Smooth muscle cell (in vitro differentiated cells): ENCODE data around the gene PNPLA7. TPM values are rescaled to one million over a fixed set of nuclear protein-coding genes. Genes with fewer than 3 reads are reported as not detected.
"Not testable (repeated sequence)": the region's sequence is repeated elsewhere in the genome, so short reads cannot be mapped to it uniquely, and the experiment has no call there.

Experiments used
- DNase-seq: peaks from one replicate; lab custom pipeline; 2025; ENCODE audit not compliant: unreplicated experiment; lab: John Stamatoyannopoulos, UW
- H2AFZ ChIP-seq: fragments of 200-600 bp; sonication (generic); 2 replicates; pipeline ENCODE4 v1.6.0; 2016; ENCODE audit warnings: antibody characterized with exemption, low read depth, mild to moderate bottlenecking
- H3F3A ChIP-seq: fragments of 200-600 bp; sonication (generic); 2 replicates; pipeline ENCODE4 v1.6.0; 2017; ENCODE audit warnings: antibody characterized with exemption, low read depth
- H3K27ac ChIP-seq: fragments of 200-600 bp; sonication (generic); 2 replicates; pipeline ENCODE4 v1.5.1; 2016; ENCODE audit warnings: low read depth, mild to moderate bottlenecking
- H3K27me3 ChIP-seq: fragments of 200-600 bp; sonication (generic); 2 replicates; pipeline ENCODE4 v1.6.1; 2016; ENCODE audit warnings: low read depth, mild to moderate bottlenecking
- H3K36me3 ChIP-seq: fragments of 200-600 bp; sonication (generic); 2 replicates; pipeline ENCODE4 v1.5.1; 2016; ENCODE audit warnings: low read depth
- H3K4me1 ChIP-seq: fragments of 200-600 bp; sonication (generic); 2 replicates; pipeline ENCODE4 v1.5.1; 2016; ENCODE audit warnings: low read depth
- H3K4me2 ChIP-seq: fragments of 200-600 bp; sonication (generic); 2 replicates; pipeline ENCODE4 v1.6.0; 2016; ENCODE audit warnings: mild to moderate bottlenecking
- H3K4me3 ChIP-seq: fragments of 200-600 bp; sonication (generic); 2 replicates; pipeline ENCODE4 v1.5.1; 2016; ENCODE audit warnings: mild to moderate bottlenecking
- H3K79me2 ChIP-seq: fragments of 200-600 bp; sonication (generic); 2 replicates; pipeline ENCODE4 v1.6.0; 2016; ENCODE audit warnings: low read depth, mild to moderate bottlenecking
- H3K9ac ChIP-seq: fragments of 200-600 bp; sonication (generic); 2 replicates; pipeline ENCODE4 v1.6.0; 2016; ENCODE audit warnings: low read depth
- H3K9me3 ChIP-seq: fragments of 200-600 bp; sonication (generic); replicated peaks from 2 replicates; pipeline ENCODE4 v1.5.1; 2016; ENCODE audit warnings: low read depth
- H4K20me1 ChIP-seq: fragments of 200-600 bp; sonication (generic); 2 replicates; pipeline ENCODE4 v1.6.0; 2016; ENCODE audit warnings: low read depth
- WGBS: methylation state at CpG from one replicate; pipeline ENCODE4 v1.1.7; 2016; ENCODE audit warnings: low lambda C conversion rate; 5-methylcytosine and 5-hydroxymethylcytosine counted together
- polyA plus RNA-seq: library from polyadenylated mRNA; unstranded; fragments of >200 nt; fragmentation: Nextera tagmentation; extraction: Ambion mirVana; gene quantifications from 2 replicates; pipeline ENCODE4 v1.2.1, GENCODE V29; 2016
- total RNA-seq: library from RNA; depleted of rRNA; stranded (reverse); fragments of >200 nt; gene quantifications from 2 replicates; pipeline ENCODE4 v1.2.3, GENCODE V29; 2014
- TF ChIP-seq, protein P1 (sequence below): fragments of 200-600 bp; sonication (generic); IDR thresholded peaks from 2 replicates; pipeline ENCODE4 v1.5.1; 2017; ENCODE audit warnings: borderline replicate concordance, mild to moderate bottlenecking, antibody characterized with exemption; ENCODE audit not compliant: insufficient read depth, poor library complexity, severe bottlenecking

Gene PNPLA7
- total and polyA plus RNA-seq, 2 experiments from 2014 or later: 0.46 to 0.67 TPM

DNA sequence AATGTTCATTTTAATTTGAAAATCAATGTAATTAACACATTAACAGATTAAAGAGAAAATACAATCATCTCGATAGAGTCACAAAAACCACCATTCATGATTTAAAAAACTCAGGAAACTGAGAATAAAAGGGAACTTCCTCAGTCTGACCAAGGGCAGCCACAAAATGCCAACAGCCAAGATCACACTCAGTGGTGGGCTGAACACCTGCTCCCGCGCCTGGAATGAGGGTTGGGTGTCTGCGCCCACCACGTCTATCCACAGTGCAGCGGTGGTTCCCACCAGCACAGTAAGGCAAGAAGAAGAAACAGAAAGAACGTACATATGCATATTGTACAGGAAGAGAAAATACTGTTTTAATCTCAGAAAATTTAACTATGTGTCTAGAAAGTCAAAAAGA, 79.4 kb downstream of the PNPLA7 start:
- TF ChIP-seq, protein P1, sequence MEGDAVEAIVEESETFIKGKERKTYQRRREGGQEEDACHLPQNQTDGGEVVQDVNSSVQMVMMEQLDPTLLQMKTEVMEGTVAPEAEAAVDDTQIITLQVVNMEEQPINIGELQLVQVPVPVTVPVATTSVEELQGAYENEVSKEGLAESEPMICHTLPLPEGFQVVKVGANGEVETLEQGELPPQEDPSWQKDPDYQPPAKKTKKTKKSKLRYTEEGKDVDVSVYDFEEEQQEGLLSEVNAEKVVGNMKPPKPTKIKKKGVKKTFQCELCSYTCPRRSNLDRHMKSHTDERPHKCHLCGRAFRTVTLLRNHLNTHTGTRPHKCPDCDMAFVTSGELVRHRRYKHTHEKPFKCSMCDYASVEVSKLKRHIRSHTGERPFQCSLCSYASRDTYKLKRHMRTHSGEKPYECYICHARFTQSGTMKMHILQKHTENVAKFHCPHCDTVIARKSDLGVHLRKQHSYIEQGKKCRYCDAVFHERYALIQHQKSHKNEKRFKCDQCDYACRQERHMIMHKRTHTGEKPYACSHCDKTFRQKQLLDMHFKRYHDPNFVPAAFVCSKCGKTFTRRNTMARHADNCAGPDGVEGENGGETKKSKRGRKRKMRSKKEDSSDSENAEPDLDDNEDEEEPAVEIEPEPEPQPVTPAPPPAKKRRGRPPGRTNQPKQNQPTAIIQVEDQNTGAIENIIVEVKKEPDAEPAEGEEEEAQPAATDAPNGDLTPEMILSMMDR: no peak
- H3K4me2 ChIP-seq: no peak overlapping the region
- H3K4me3 ChIP-seq: no peak overlapping the region
- H2AFZ ChIP-seq: no peak overlapping the region
- no peak overlapping the region for H3K9ac ChIP-seq
- WGBS: 93% methylated on average over 7 of the region's 7 CpGs
- no peaks in the 10 kb centered on the region for H3K79me2 ChIP-seq
- peaks cover 2% of the 10 kb centered on the region for H3K9me3 ChIP-seq
- no peaks in the 10 kb centered on the region for H3K36me3 ChIP-seq
- H3K27me3 ChIP-seq: no peaks in the 10 kb centered on the region
- no peaks in the 10 kb centered on the region for H3K4me1 ChIP-seq
- no peaks in the 10 kb centered on the region for H3F3A ChIP-seq
- no peak overlapping the region for H3K27ac ChIP-seq
- no peak for DNase-seq
- no peaks in the 10 kb centered on the region for H4K20me1 ChIP-seq

GRCh38 chr9:137467896-137468295, 82.3 kb downstream of the PNPLA7 start:
- no peak for DNase-seq
- no peak overlapping the region for H2AFZ ChIP-seq
- TF ChIP-seq, protein P1: no peak
- H3K4me1 ChIP-seq: no peaks in the 10 kb centered on the region
- no peaks in the 10 kb centered on the region for H3K79me2 ChIP-seq
- H3K27me3 ChIP-seq: no peaks in the 10 kb centered on the region
- no peaks in the 10 kb centered on the region for H3K36me3 ChIP-seq
- WGBS: 100% methylated on average over 7 of the region's 7 CpGs
- no peak overlapping the region for H3K4me2 ChIP-seq
- no peak overlapping the region for H3K27ac ChIP-seq
- no peaks in the 10 kb centered on the region for H3F3A ChIP-seq
- H4K20me1 ChIP-seq: no peaks in the 10 kb centered on the region
- H3K9ac ChIP-seq: no peak overlapping the region
- no peaks in the 10 kb centered on the region for H3K9me3 ChIP-seq
- no peak overlapping the region for H3K4me3 ChIP-seq

GRCh38 chr9:137467161-137467581, 83.0 kb downstream of the PNPLA7 start:
- no peaks in the 10 kb centered on the region for H3K79me2 ChIP-seq
- 97% methylated on average over 16 of the region's 16 CpGs for WGBS
- H3K9me3 ChIP-seq: no peaks in the 10 kb centered on the region
- no peaks in the 10 kb centered on the region for H4K20me1 ChIP-seq
- TF ChIP-seq, protein P1: no peak
- no peak overlapping the region for H3K4me2 ChIP-seq
- H3K36me3 ChIP-seq: no peaks in the 10 kb centered on the region
- DNase-seq: no peak
- H3K4me3 ChIP-seq: no peak overlapping the region
- no peak overlapping the region for H3K27ac ChIP-seq
- H3F3A ChIP-seq: no peaks in the 10 kb centered on the region
- no peaks in the 10 kb centered on the region for H3K4me1 ChIP-seq
- no peak overlapping the region for H3K9ac ChIP-seq
- no peak overlapping the region for H2AFZ ChIP-seq
- H3K27me3 ChIP-seq: peaks cover 4% of the 10 kb centered on the region

GRCh38 chr9:137466389-137467085, 83.7 kb downstream of the PNPLA7 start:
- not testable (repeated sequence) for H3K4me3 ChIP-seq, H3K27me3 ChIP-seq, H3K9ac ChIP-seq, H3K4me1 ChIP-seq, DNase-seq, H3K36me3 ChIP-seq, H4K20me1 ChIP-seq, H3F3A ChIP-seq, H3K79me2 ChIP-seq, H2AFZ ChIP-seq, H3K27ac ChIP-seq, H3K9me3 ChIP-seq, H3K4me2 ChIP-seq
- WGBS: 95% methylated on average over 35 of the region's 35 CpGs
